Activated naive CD8-positive, alpha-beta T cell treated with anti-CD3 and anti-CD28 coated beads, Interleukin-2, amount 10 ng/mL, durations not matched to agents 7 days and 5 days (primary cell): Measurements from ENCODE around the gene SCFD1. TPM values are rescaled to one million over a fixed set of nuclear protein-coding genes. Genes with fewer than 3 reads are reported as not detected.
"Not testable (repeated sequence)": the region's sequence is repeated elsewhere in the genome, so short reads cannot be mapped to it uniquely, and the experiment has no call there.

Source experiments
- ATAC-seq: fragments of 150-1000 bp; cut with Tn5 transposase; one replicate; pipeline ENCODE4 v1.10.0; 2021; ENCODE audit warnings: low read depth, moderate library complexity
- POLR2A ChIA-PET: fragments of 350-600 bp; sonication (Branson Sonifier 250); formaldehyde crosslinking; loops from one replicate; lab custom pipeline; 2021; ENCODE audit warnings: antibody characterized with exemption; lab: Charles Lee
- DNase-seq: peaks from one replicate; pipeline ENCODE4 v3.0.0; 2021
- H3K27ac Mint-ChIP-seq: one replicate; pipeline ENCODE4 v1.8.0; 2022; ENCODE audit warnings: mild to moderate bottlenecking, mixed read lengths
- H3K27me3 Mint-ChIP-seq: one replicate; pipeline ENCODE4 v1.8.0; 2022; ENCODE audit warnings: mild to moderate bottlenecking, moderate library complexity, mixed read lengths
- H3K36me3 Mint-ChIP-seq: one replicate; pipeline ENCODE4 v1.8.0; 2021; ENCODE audit warnings: mild to moderate bottlenecking, mixed read lengths
- H3K4me1 Mint-ChIP-seq: one replicate; pipeline ENCODE4 v1.8.0; 2021; ENCODE audit warnings: mixed read lengths
- H3K4me3 Mint-ChIP-seq: one replicate; pipeline ENCODE4 v1.8.0; 2022; ENCODE audit warnings: mild to moderate bottlenecking, moderate library complexity, mixed read lengths
- H3K9me3 Mint-ChIP-seq: one replicate; pipeline ENCODE4 v1.8.0; 2021; ENCODE audit warnings: mixed read lengths
- total RNA-seq, 2 experiments: library from RNA; stranded (reverse); gene quantifications; one replicate each; pipeline ENCODE4 v1.2.3, GENCODE V29; 2021

The SCFD1 gene
- total RNA-seq, 2 experiments from 2014 or later, result 52.3 to 60.9 TPM

GRCh38 chr14:30588873-30589272, 33.2 kb upstream of the SCFD1 start:
- H3K27ac Mint-ChIP-seq, result no peak overlapping the region
- ATAC-seq (no peak), DNase-seq (no peak)
- H3K4me3 Mint-ChIP-seq, result no peak overlapping the region
- H3K27me3 Mint-ChIP-seq, result no peaks in the 10 kb centered on the region
- H3K36me3 Mint-ChIP-seq, result peaks cover 50% of the 10 kb centered on the region
- peaks cover 2% of the 10 kb centered on the region for H3K4me1 Mint-ChIP-seq
- peaks cover 7% of the 10 kb centered on the region for H3K9me3 Mint-ChIP-seq
- POLR2A ChIA-PET, result no interaction called here

- H3K27ac Mint-ChIP-seq, result no peak overlapping the region
- no peaks in the 10 kb centered on the region for H3K27me3 Mint-ChIP-seq
- no peaks in the 10 kb centered on the region for H3K9me3 Mint-ChIP-seq
- H3K4me1 Mint-ChIP-seq, result peaks cover 3% of the 10 kb centered on the region
- POLR2A ChIA-PET, result no interaction called here
- H3K4me3 Mint-ChIP-seq, result no peak overlapping the region
- H3K36me3 Mint-ChIP-seq, result peaks cover 14% of the 10 kb centered on the region
- ATAC-seq, result no peak
- no peak for DNase-seq
Observed at GRCh38 chr14:30596935-30597334, 25.2 kb upstream of the SCFD1 start.

GRCh38 chr14:30597504-30597903, 24.6 kb upstream of the SCFD1 start:
- no peak overlapping the region for H3K4me3 Mint-ChIP-seq
- no peak for ATAC-seq
- POLR2A ChIA-PET, result no interaction called here
- peaks cover 3% of the 10 kb centered on the region for H3K4me1 Mint-ChIP-seq
- no peaks in the 10 kb centered on the region for H3K9me3 Mint-ChIP-seq
- H3K27ac Mint-ChIP-seq, result no peak overlapping the region
- DNase-seq, result no peak
- H3K27me3 Mint-ChIP-seq, result no peaks in the 10 kb centered on the region
- peaks cover 14% of the 10 kb centered on the region for H3K36me3 Mint-ChIP-seq

GRCh38 chr14:30600922-30601918, 20.9 kb upstream of the SCFD1 start:
- no peak overlapping the region for H3K4me3 Mint-ChIP-seq
- H3K4me1 Mint-ChIP-seq, result peaks cover 2% of the 10 kb centered on the region
- H3K27ac Mint-ChIP-seq, result no peak overlapping the region
- POLR2A ChIA-PET, result no interaction called here
- H3K27me3 Mint-ChIP-seq, result no peaks in the 10 kb centered on the region
- DNase-seq (no peak), ATAC-seq (no peak)
- H3K36me3 Mint-ChIP-seq, result peaks cover 17% of the 10 kb centered on the region
- no peaks in the 10 kb centered on the region for H3K9me3 Mint-ChIP-seq

- Mint-ChIP-seq H3K27me3 (no peaks in the 10 kb centered on the region), H3K9me3 (no peaks in the 10 kb centered on the region), H3K27ac (no peak overlapping the region), H3K4me3 (no peak overlapping the region), H3K4me1 (peaks cover 2% of the 10 kb centered on the region), H3K36me3 (peaks cover 19% of the 10 kb centered on the region)
- POLR2A ChIA-PET, result interaction anchor here (1.6 kb wide), 1 partner anchor 19 kb away, joined by 5 read pairs; the partner anchor contains the start of gene SCFD1
- ATAC-seq, result no peak
- DNase-seq, result no peak
Observed at GRCh38 chr14:30603402-30603801, 18.7 kb upstream of the SCFD1 start.

GRCh38 chr14:30604696-30605095, 17.4 kb upstream of the SCFD1 start:
- not testable (repeated sequence) for H3K4me1 Mint-ChIP-seq, H3K27ac Mint-ChIP-seq, DNase-seq, H3K27me3 Mint-ChIP-seq, H3K4me3 Mint-ChIP-seq, ATAC-seq, H3K9me3 Mint-ChIP-seq
- peaks cover 17% of the 10 kb centered on the region for H3K36me3 Mint-ChIP-seq
- POLR2A ChIA-PET, result interaction anchor here (1.6 kb wide), 1 partner anchor 17 kb away, joined by 5 read pairs; the partner anchor contains the start of gene SCFD1

GRCh38 chr14:30607156-30607780, 14.9 kb upstream of the SCFD1 start:
- Mint-ChIP-seq H3K4me1 (no peaks in the 10 kb centered on the region), H3K9me3 (no peaks in the 10 kb centered on the region), H3K36me3 (peaks cover 9% of the 10 kb centered on the region), H3K4me3 (no peak overlapping the region), H3K27me3 (no peaks in the 10 kb centered on the region), H3K27ac (no peak overlapping the region)
- POLR2A ChIA-PET, result no interaction called here
- ATAC-seq (peak; percentile 39), DNase-seq (no peak)

GRCh38 chr14:30608533-30609006, 13.5 kb upstream of the SCFD1 start:
- H3K4me1 Mint-ChIP-seq, result no peaks in the 10 kb centered on the region
- no peaks in the 10 kb centered on the region for H3K9me3 Mint-ChIP-seq
- peaks cover 8% of the 10 kb centered on the region for H3K36me3 Mint-ChIP-seq
- H3K27me3 Mint-ChIP-seq, result no peaks in the 10 kb centered on the region
- no peak overlapping the region for H3K27ac Mint-ChIP-seq
- ATAC-seq (no peak), DNase-seq (no peak)
- POLR2A ChIA-PET, result no interaction called here
- H3K4me3 Mint-ChIP-seq, result no peak overlapping the region

- H3K36me3 Mint-ChIP-seq, result peaks cover 7% of the 10 kb centered on the region
Observed at GRCh38 chr14:30610787-30611343, 11.3 kb upstream of the SCFD1 start.

GRCh38 chr14:30614155-30614554, 8.0 kb upstream of the SCFD1 start:
- Mint-ChIP-seq H3K36me3 (peaks cover 5% of the 10 kb centered on the region), H3K27me3 (no peaks in the 10 kb centered on the region), H3K4me1 (no peaks in the 10 kb centered on the region), H3K9me3 (no peaks in the 10 kb centered on the region), H3K27ac (no peak overlapping the region), H3K4me3 (no peak overlapping the region)
- DNase-seq, result no peak
- no peak for ATAC-seq
- POLR2A ChIA-PET, result no interaction called here

More at GRCh38 chr14:30610787-30611343, 11.3 kb upstream of the SCFD1 start:
- no peaks in the 10 kb centered on the region for H3K9me3 Mint-ChIP-seq
- ATAC-seq, result no peak
- no peak overlapping the region for H3K27ac Mint-ChIP-seq
- POLR2A ChIA-PET, result interaction anchor here (1.3 kb wide), 1 partner anchor 11 kb away, joined by 4 read pairs; no protein-coding TSS in a partner anchor
- H3K27me3 Mint-ChIP-seq, result no peaks in the 10 kb centered on the region
- H3K4me3 Mint-ChIP-seq, result no peak overlapping the region
- no peaks in the 10 kb centered on the region for H3K4me1 Mint-ChIP-seq
- no peak for DNase-seq

GRCh38 chr14:30620178-30620577, 1.9 kb upstream of the SCFD1 start:
- Mint-ChIP-seq H3K27ac (no peak overlapping the region), H3K27me3 (no peaks in the 10 kb centered on the region), H3K4me3 (peak overlapping the region; percentile 39), H3K36me3 (peaks cover 11% of the 10 kb centered on the region), H3K4me1 (peaks cover 24% of the 10 kb centered on the region), H3K9me3 (no peaks in the 10 kb centered on the region)
- POLR2A ChIA-PET, result no interaction called here
- DNase-seq (no peak), ATAC-seq (no peak)

- Mint-ChIP-seq H3K27ac (peak overlapping the region; percentile 93), H3K27me3 (no peaks in the 10 kb centered on the region), H3K36me3 (peaks cover 11% of the 10 kb centered on the region), H3K4me1 (peaks cover 25% of the 10 kb centered on the region), H3K4me3 (peak overlapping the region; percentile 91), H3K9me3 (no peaks in the 10 kb centered on the region)
- ATAC-seq, result peak; percentile 8
- POLR2A ChIA-PET, result interaction anchor here (0.8 to 2.4 kb wide), 9 partner anchors 10 to 836 kb away, joined by 3 to 10 read pairs (median 4); partner anchors contain the start of genes DTD2 and G2E3
- peak; percentile 36 for DNase-seq
Observed at GRCh38 chr14:30621354-30621939, 672 bp upstream of the SCFD1 start.
